Measurements from ENCODE around the gene NFKB1. TPM values are rescaled to one million over a fixed set of nuclear protein-coding genes. Genes with fewer than 3 reads are reported as not detected.

NFKB1 gene
- total and polyA plus RNA-seq, 2 experiments from 2014 or later: 15.5 to 26.6 TPM

- Histone ChIP-seq H3K4me3 (no peak overlapping the region), H3K4me1 (ENCODE audit: low read depth) (peaks cover 20% of the 10 kb centered on the region)
- no peak for TF ChIP-seq CTCF (IDR thresholded peaks at IDR 0.05; ENCODE audit: low read depth, low read length)
Observed at GRCh38 chr4:102504941-102505340, 3.8 kb downstream of the NFKB1 start.

GRCh38 chr4:102505708-102506107 lies 4.5 kb downstream of the NFKB1 start:
- H3K27me3 ChIP-seq: no peaks in the 10 kb centered on the region
- peaks cover 15% of the 10 kb centered on the region for H3K4me1 ChIP-seq (ENCODE audit: low read depth)
- no peaks in the 10 kb centered on the region for H3K36me3 ChIP-seq
- DNase-seq (ENCODE audit: low read depth in 1 of 2, low spot score in 1 of 2): no peak
- H3K4me3 ChIP-seq: no peak overlapping the region
- TF ChIP-seq CTCF (IDR thresholded peaks at IDR 0.05; ENCODE audit: low read depth, low read length): no peak
- no peaks in the 10 kb centered on the region for H3K9me3 ChIP-seq (ENCODE audit: low read depth)
- no peak overlapping the region for H3K27ac ChIP-seq

More at GRCh38 chr4:102504941-102505340, 3.8 kb downstream of the NFKB1 start:
- Histone ChIP-seq H3K9me3 (ENCODE audit: low read depth) (no peaks in the 10 kb centered on the region), H3K27ac (no peak overlapping the region), H3K27me3 (no peaks in the 10 kb centered on the region), H3K36me3 (no peaks in the 10 kb centered on the region)
- no peak for DNase-seq (ENCODE audit: low read depth in 1 of 2, low spot score in 1 of 2)

GRCh38 chr4:102506523-102506922 lies 5.4 kb downstream of the NFKB1 start:
- H3K27me3 ChIP-seq: no peaks in the 10 kb centered on the region
- DNase-seq (ENCODE audit: low read depth in 1 of 2, low spot score in 1 of 2): no peak
- H3K36me3 ChIP-seq: no peaks in the 10 kb centered on the region
- no peak overlapping the region for H3K4me3 ChIP-seq
- H3K4me1 ChIP-seq (ENCODE audit: low read depth): peaks cover 15% of the 10 kb centered on the region
- H3K27ac ChIP-seq: no peak overlapping the region
- no peak for TF ChIP-seq CTCF (IDR thresholded peaks at IDR 0.05; ENCODE audit: low read depth, low read length)
- H3K9me3 ChIP-seq (ENCODE audit: low read depth): no peaks in the 10 kb centered on the region

GRCh38 chr4:102511830-102512605 lies 10.9 kb downstream of the NFKB1 start:
- no peaks in the 10 kb centered on the region for H3K27me3 ChIP-seq
- no peak for DNase-seq (ENCODE audit: low read depth in 1 of 2, low spot score in 1 of 2)
- TF ChIP-seq CTCF (IDR thresholded peaks at IDR 0.05; ENCODE audit: low read depth, low read length): no peak
- H3K4me3 ChIP-seq: no peak overlapping the region
- H3K4me1 ChIP-seq (ENCODE audit: low read depth): no peaks in the 10 kb centered on the region
- no peaks in the 10 kb centered on the region for H3K9me3 ChIP-seq (ENCODE audit: low read depth)
- H3K36me3 ChIP-seq: no peaks in the 10 kb centered on the region
- no peak overlapping the region for H3K27ac ChIP-seq

- H3K4me3 ChIP-seq: no peak overlapping the region
- H3K27ac ChIP-seq: no peak overlapping the region
- H3K27me3 ChIP-seq: no peaks in the 10 kb centered on the region
- no peak for DNase-seq (ENCODE audit: low read depth in 1 of 2, low spot score in 1 of 2)
- H3K9me3 ChIP-seq (ENCODE audit: low read depth): no peaks in the 10 kb centered on the region
- no peak for TF ChIP-seq CTCF (IDR thresholded peaks at IDR 0.05; ENCODE audit: low read depth, low read length)
- no peaks in the 10 kb centered on the region for H3K36me3 ChIP-seq
- H3K4me1 ChIP-seq (ENCODE audit: low read depth): no peaks in the 10 kb centered on the region
Observed at GRCh38 chr4:102514298-102514964, 13.3 kb downstream of the NFKB1 start.
